ENCODE measurements around the gene MRPL47. TPM values are rescaled to one million over a fixed set of nuclear protein-coding genes. Genes with fewer than 3 reads are reported as not detected.

Gene MRPL47
- total and polyA plus RNA-seq, 10 of the 15 experiments (the other 5 are each of a cell fraction or from before 2014, with no cell fraction given) = 40.6 to 237 (median 73.9) TPM

GRCh38 chr3:179542375-179542774, 62.1 kb downstream of the MRPL47 start:
- Histone ChIP-seq H3K27me3 (replicated peaks in 1 of 2; ENCODE audit: control insufficient read depth in 2 of 2, insufficient read depth in 2 of 2, low read length in 1 of 2) (no peaks in the 10 kb centered on the region; a peak in 1 of 4 replicates), H3K9me3 (replicated peaks; ENCODE audit: control insufficient read depth, insufficient read depth, low read length) (no peaks in the 10 kb centered on the region), H3K4me1 (ENCODE audit: control insufficient read depth, insufficient read depth, low read length) (peaks cover 5% of the 10 kb centered on the region; the same call in 1 of the 2 replicates), H3K36me3 (ENCODE audit: control insufficient read depth in 2 of 2, insufficient read depth in 2 of 2, low read length in 1 of 2) (no peaks in the 10 kb centered on the region), H3K9ac (ENCODE audit: control insufficient read depth, insufficient read depth, low read length) (no peak overlapping the region), H3K27ac (ENCODE audit: control insufficient read depth, insufficient read depth) (no peak overlapping the region), H2AFZ (ENCODE audit: control insufficient read depth, low read depth, low read length) (no peak overlapping the region), H4K20me1 (ENCODE audit: control insufficient read depth, insufficient read depth) (no peaks in the 10 kb centered on the region), H3K4me3 (no peak overlapping the region), H3K79me2 (ENCODE audit: control insufficient read depth, insufficient read depth, low read length) (no peaks in the 10 kb centered on the region), H3K4me2 (ENCODE audit: control insufficient read depth, insufficient read depth) (no peak overlapping the region)
- DNase-seq (ENCODE audit: low read depth, low spot score) (no peak), FAIRE-seq (no peak), ATAC-seq (no peak)
- TF ChIP-seq CBFB (IDR thresholded peaks at IDR 0.05; ENCODE audit: low read depth) (no peak), CHD1 (IDR thresholded peaks at IDR 0.05; ENCODE audit: low read depth, low read length) (no peak), BCL3 (IDR thresholded peaks at IDR 0.05; ENCODE audit: borderline replicate concordance, insufficient read depth, low read depth, low read length, poor library complexity, severe bottlenecking) (no peak), ATF7 (IDR thresholded peaks at IDR 0.05; ENCODE audit: low read depth) (no peak)
- intact Hi-C loops (cut with micrococcal nuclease; ENCODE audit: unreplicated experiment) = no loop called here
- in situ Hi-C loops (cut with MboI) = no loop called here
- CTCF ChIA-PET = no interaction called here
- SMC1A ChIA-PET (ENCODE audit: uncharacterized antibody, unreplicated experiment) = no interaction called here
- no TSS peak for BruUV-seq (replicated peaks)
- POLR2A ChIA-PET = interaction anchor here (0.6 kb wide), 1 partner anchor 9 kb away, joined by 3 read pairs; no protein-coding TSS in a partner anchor
- RAD21 ChIA-PET (ENCODE audit: unreplicated experiment) = no interaction called here

- TF ChIP-seq RCOR1 (conservative IDR thresholded peaks at IDR 0.05; ENCODE audit: low read depth, low read length) (no peak), ZBTB11 (CRISPR knock-in tag; IDR thresholded peaks at IDR 0.05) (no peak), SREBF1 (IDR thresholded peaks at IDR 0.05; ENCODE audit: low read length) (no peak), RUNX3 (IDR thresholded peaks at IDR 0.05; ENCODE audit: low read length) (no peak)
- 94% methylated on average over 1 of the region's 1 CpG for WGBS (ENCODE audit: insufficient coverage, insufficient replicate concordance, low lambda C conversion rate, missing lambda C conversion rate)
- ChIA-PET SMC1A (ENCODE audit: uncharacterized antibody, unreplicated experiment) (no interaction called here), CTCF (no interaction called here), POLR2A (interaction anchor here (0.6 kb wide), 1 partner anchor 10 kb away, joined by 3 read pairs; no protein-coding TSS in a partner anchor), RAD21 (ENCODE audit: unreplicated experiment) (no interaction called here)
- no peak for FAIRE-seq
- no TSS peak for BruUV-seq (replicated peaks)
- H3K27me3 ChIP-seq (replicated peaks in 1 of 2; ENCODE audit: control insufficient read depth in 2 of 2, insufficient read depth in 2 of 2, low read length in 1 of 2) = no peaks in the 10 kb centered on the region; a peak in 1 of 4 replicates
- in situ Hi-C loops (cut with MboI) = no loop called here
- peaks cover 3% of the 10 kb centered on the region; the same call in 1 of the 2 replicates for H3K4me1 ChIP-seq (ENCODE audit: control insufficient read depth, insufficient read depth, low read length)
- no peaks in the 10 kb centered on the region for H3K36me3 ChIP-seq (ENCODE audit: control insufficient read depth in 2 of 2, insufficient read depth in 2 of 2, low read length in 1 of 2)
- H3K27ac ChIP-seq (ENCODE audit: control insufficient read depth, insufficient read depth) = no peak overlapping the region
- no peak overlapping the region for H2AFZ ChIP-seq (ENCODE audit: control insufficient read depth, low read depth, low read length)
- no peak overlapping the region for H3K4me3 ChIP-seq
- no peak overlapping the region for H3K4me2 ChIP-seq (ENCODE audit: control insufficient read depth, insufficient read depth)
- no peak for DNase-seq (ENCODE audit: low read depth, low spot score)
- H3K9me3 ChIP-seq (replicated peaks; ENCODE audit: control insufficient read depth, insufficient read depth, low read length) = no peaks in the 10 kb centered on the region
- intact Hi-C loops (cut with micrococcal nuclease; ENCODE audit: unreplicated experiment) = no loop called here
- no peaks in the 10 kb centered on the region for H4K20me1 ChIP-seq (ENCODE audit: control insufficient read depth, insufficient read depth)
- H3K9ac ChIP-seq (ENCODE audit: control insufficient read depth, insufficient read depth, low read length) = no peak overlapping the region
- no peak for ATAC-seq
- no peaks in the 10 kb centered on the region for H3K79me2 ChIP-seq (ENCODE audit: control insufficient read depth, insufficient read depth, low read length)
Measured at GRCh38 chr3:179541596-179541995, 62.8 kb downstream of the MRPL47 start.

Data from GM12878 (cell line).